Measurements from ENCODE around the gene DIAPH2. TPM values are rescaled to one million over a fixed set of nuclear protein-coding genes. Genes with fewer than 3 reads are reported as not detected.

The DIAPH2 gene
- total RNA-seq, 1 experiment from 2014 or later, result 10.9 TPM

DNA sequence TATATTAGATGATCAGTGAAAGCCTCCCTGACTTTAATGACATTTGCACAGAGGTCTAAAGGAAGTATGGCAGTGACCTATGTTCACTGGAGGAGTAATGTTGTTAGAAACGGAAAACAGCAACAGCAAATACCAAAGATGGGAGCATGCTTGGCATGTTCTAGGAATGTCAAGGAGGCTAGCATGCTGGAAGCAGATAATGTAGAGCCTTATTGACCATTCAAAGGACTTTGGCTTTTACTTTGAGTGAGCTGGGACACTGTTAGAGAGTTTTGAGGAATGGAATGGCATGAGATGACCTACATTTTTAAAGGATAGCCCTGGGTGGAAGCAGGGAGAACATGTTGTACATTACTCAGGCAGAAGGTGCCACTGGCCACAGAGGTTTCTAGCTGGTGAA is 205.1 kb downstream of the DIAPH2 start:
- intact Hi-C loops (cut with micrococcal nuclease), result no loop called here
- Histone ChIP-seq H3K9me3 (ENCODE audit: control insufficient read depth in 1 of 2, insufficient read depth in 1 of 2, low read depth in 1 of 2, low read length in 2 of 2) (no peaks in the 10 kb centered on the region), H3K4me2 (ENCODE audit: low read length) (no peak overlapping the region), H3K79me2 (ENCODE audit: insufficient read depth, low read length) (no peaks in the 10 kb centered on the region), H3K9ac (ENCODE audit: low read length) (no peak overlapping the region), H4K20me1 (ENCODE audit: insufficient read depth) (no peaks in the 10 kb centered on the region), H3K9me2 (ENCODE audit: insufficient read depth) (no peaks in the 10 kb centered on the region), H3K27ac (ENCODE audit: low read depth, low read length) (no peak overlapping the region), H3K27me3 (ENCODE audit: insufficient read depth, low read length) (no peaks in the 10 kb centered on the region), H2AFZ (ENCODE audit: low read depth, low read length, poor library complexity, severe bottlenecking) (no peak overlapping the region), H3K4me1 (ENCODE audit: control insufficient read depth in 1 of 2, insufficient read depth in 2 of 2, low read length in 2 of 2) (no peaks in the 10 kb centered on the region), H3K4me3 (replicated peaks in 1 of 2; ENCODE audit: low read depth in 1 of 2, low read length in 2 of 2) (no peak overlapping the region), H3K36me3 (ENCODE audit: control insufficient read depth in 1 of 2, insufficient read depth in 2 of 2, low read length in 2 of 2) (no peaks in the 10 kb centered on the region)
- TF ChIP-seq TCF7L2 (IDR thresholded peaks at IDR 0.05; ENCODE audit: borderline replicate concordance, extremely low read depth, insufficient read depth, insufficient read length) (no peak), EZH2phosphoT487 (IDR thresholded peaks at IDR 0.05; ENCODE audit: borderline replicate concordance) (no peak), CEBPB (IDR thresholded peaks at IDR 0.05; ENCODE audit: low read depth) (no peak), SRF (IDR thresholded peaks at IDR 0.05; ENCODE audit: low read depth) (no peak)
- TF ChIP-seq, protein P1, sequence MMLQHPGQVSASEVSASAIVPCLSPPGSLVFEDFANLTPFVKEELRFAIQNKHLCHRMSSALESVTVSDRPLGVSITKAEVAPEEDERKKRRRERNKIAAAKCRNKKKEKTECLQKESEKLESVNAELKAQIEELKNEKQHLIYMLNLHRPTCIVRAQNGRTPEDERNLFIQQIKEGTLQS (IDR thresholded peaks at IDR 0.05), result no peak
- ChIA-PET CTCF (no interaction called here), POLR2A (no interaction called here), RAD21 (ENCODE audit: low non-redundant PET in 1 of 2, low total read pairs in 2 of 2, uncharacterized antibody in 2 of 2, unreplicated experiment in 2 of 2) (no interaction called here)
- DNase-seq (ENCODE audit: low read depth, low spot score) (no peak), ATAC-seq (no peak)
- BruUV-seq (replicated peaks), result no TSS peak

DNA sequence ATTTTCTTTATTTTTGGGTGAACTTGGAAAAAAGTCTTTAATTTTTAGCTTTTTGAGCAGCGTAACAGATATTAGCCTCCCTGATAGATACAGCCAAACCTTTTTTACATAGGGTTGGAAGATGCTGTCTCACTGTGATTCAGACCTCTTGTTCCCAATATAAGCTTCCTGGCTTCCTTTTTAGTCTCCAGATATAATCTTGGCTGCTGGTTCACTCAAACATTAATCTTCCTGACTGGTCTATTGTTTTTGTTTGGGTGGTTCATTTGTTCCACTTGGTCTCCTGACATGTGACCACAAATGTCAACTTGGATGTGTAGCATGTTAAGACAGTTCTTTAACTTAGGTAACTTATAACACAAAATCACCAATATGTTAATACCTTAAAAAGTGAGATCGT is 222.1 kb downstream of the DIAPH2 start:
- H3K9me3 ChIP-seq (ENCODE audit: control insufficient read depth in 1 of 2, insufficient read depth in 1 of 2, low read depth in 1 of 2, low read length in 2 of 2), result no peaks in the 10 kb centered on the region
- CTCF ChIA-PET, result no interaction called here

More for the DNA sequence above, 222.1 kb downstream of the DIAPH2 start:
- Histone ChIP-seq H3K9me2 (ENCODE audit: insufficient read depth) (no peaks in the 10 kb centered on the region), H3K27ac (ENCODE audit: low read depth, low read length) (no peak overlapping the region), H3K4me3 (replicated peaks in 1 of 2; ENCODE audit: low read depth in 1 of 2, low read length in 2 of 2) (no peak overlapping the region), H3K4me1 (ENCODE audit: control insufficient read depth in 1 of 2, insufficient read depth in 2 of 2, low read length in 2 of 2) (no peaks in the 10 kb centered on the region), H4K20me1 (ENCODE audit: insufficient read depth) (no peaks in the 10 kb centered on the region), H3K79me2 (ENCODE audit: insufficient read depth, low read length) (no peaks in the 10 kb centered on the region), H3K36me3 (ENCODE audit: control insufficient read depth in 1 of 2, insufficient read depth in 2 of 2, low read length in 2 of 2) (no peaks in the 10 kb centered on the region), H3K4me2 (ENCODE audit: low read length) (no peak overlapping the region), H2AFZ (ENCODE audit: low read depth, low read length, poor library complexity, severe bottlenecking) (no peak overlapping the region), H3K9ac (ENCODE audit: low read length) (no peak overlapping the region), H3K27me3 (ENCODE audit: insufficient read depth, low read length) (no peaks in the 10 kb centered on the region)
- RAD21 ChIA-PET (ENCODE audit: low non-redundant PET in 1 of 2, low total read pairs in 2 of 2, uncharacterized antibody in 2 of 2, unreplicated experiment in 2 of 2), result no interaction called here
- POLR2A ChIA-PET, result no interaction called here
- intact Hi-C loops (cut with micrococcal nuclease), result no loop called here
- TF ChIP-seq SIN3A (IDR thresholded peaks at IDR 0.05; ENCODE audit: low read depth) (no peak), SRF (IDR thresholded peaks at IDR 0.05; ENCODE audit: low read depth) (no peak)
- ATAC-seq, result no peak
- no TSS peak for BruUV-seq (replicated peaks)
- DNase-seq (ENCODE audit: low read depth, low spot score), result no peak

Measured in HCT116 (cell line).